GM19238 (cell line): ENCODE results near the gene CLINT1.

Experiments used
- DNase-seq: peaks from one replicate; pipeline ENCODE4 v3.0.0; 2011; ENCODE audit warnings: low spot score; ENCODE audit not compliant: insufficient read length

CLINT1 gene

GRCh38 chr5:157761690-157762621 is 97.0 kb downstream of the CLINT1 start:
- peak; percentile 32 for DNase-seq

GRCh38 chr5:157758706-157759105 is 100.2 kb downstream of the CLINT1 start:
- no peak for DNase-seq

GRCh38 chr5:157756122-157756521 is 102.8 kb downstream of the CLINT1 start:
- no peak for DNase-seq

- no peak for DNase-seq
These were observed 108.6 kb downstream of the CLINT1 start for GRCh38 chr5:157750320-157750719.

GRCh38 chr5:157749462-157749799 is 109.5 kb downstream of the CLINT1 start:
- DNase-seq = no peak

GRCh38 chr5:157748760-157749461 is 110.0 kb downstream of the CLINT1 start:
- no peak for DNase-seq

GRCh38 chr5:157747766-157748700 is 110.9 kb downstream of the CLINT1 start:
- no peak for DNase-seq

GRCh38 chr5:157747173-157747740 is 111.7 kb downstream of the CLINT1 start:
- DNase-seq = no peak

- DNase-seq = no peak
These were observed 113.9 kb downstream of the CLINT1 start for GRCh38 chr5:157745041-157745456.

- DNase-seq = peak; percentile 35
These were observed 114.6 kb downstream of the CLINT1 start for GRCh38 chr5:157744051-157745011.

GRCh38 chr5:157743163-157744050 is 115.5 kb downstream of the CLINT1 start, which contains the start of gene LSM11:
LSM11 (plus strand) TSS chr5:157743712; CDS start chr5:157743751, 39 bp downstream.
- DNase-seq = peak; percentile 90

- DNase-seq = no peak
These were observed 117.8 kb downstream of the CLINT1 start for GRCh38 chr5:157741131-157741530.

- no peak for DNase-seq
These were observed 118.7 kb downstream of the CLINT1 start for GRCh38 chr5:157740229-157740610.

- DNase-seq = no peak
These were observed 119.3 kb downstream of the CLINT1 start for GRCh38 chr5:157739388-157740228.

GRCh38 chr5:157735991-157736390 is 123.0 kb downstream of the CLINT1 start:
- DNase-seq = no peak
